ENCODE results near the gene KAT2B.

GRCh38 chr3:20043825-20044224 lies 3.6 kb downstream of the KAT2B start:
- TF ChIP-seq RAD21 (IDR thresholded peaks at IDR 0.05; ENCODE audit: low read depth) (no peak), CTCF (IDR thresholded peaks at IDR 0.05 in 2 of 3, conservative IDR thresholded peaks at IDR 0.05 in 1 of 3; ENCODE audit: borderline replicate concordance in 1 of 3, insufficient read depth in 1 of 3, low read depth in 2 of 3, low read length in 2 of 3) (no peak), POLR2AphosphoS5 (IDR thresholded peaks at IDR 0.05; ENCODE audit: low read depth, low read length) (no peak), POLR2A (IDR thresholded peaks at IDR 0.05; ENCODE audit: borderline replicate concordance, extremely low read depth, insufficient read depth, insufficient read length) (no peak), ZNF274 (IDR thresholded peaks at IDR 0.05; ENCODE audit: low read depth, low read length) (no peak), MAX (IDR thresholded peaks at IDR 0.05) (no peak), YY1 (IDR thresholded peaks at IDR 0.05; ENCODE audit: extremely low read depth, insufficient replicate concordance, low read depth, low read length) (no peak), EZH2phosphoT487 (IDR thresholded peaks at IDR 0.05; ENCODE audit: borderline replicate concordance) (no peak)
- TF ChIP-seq, protein P1, sequence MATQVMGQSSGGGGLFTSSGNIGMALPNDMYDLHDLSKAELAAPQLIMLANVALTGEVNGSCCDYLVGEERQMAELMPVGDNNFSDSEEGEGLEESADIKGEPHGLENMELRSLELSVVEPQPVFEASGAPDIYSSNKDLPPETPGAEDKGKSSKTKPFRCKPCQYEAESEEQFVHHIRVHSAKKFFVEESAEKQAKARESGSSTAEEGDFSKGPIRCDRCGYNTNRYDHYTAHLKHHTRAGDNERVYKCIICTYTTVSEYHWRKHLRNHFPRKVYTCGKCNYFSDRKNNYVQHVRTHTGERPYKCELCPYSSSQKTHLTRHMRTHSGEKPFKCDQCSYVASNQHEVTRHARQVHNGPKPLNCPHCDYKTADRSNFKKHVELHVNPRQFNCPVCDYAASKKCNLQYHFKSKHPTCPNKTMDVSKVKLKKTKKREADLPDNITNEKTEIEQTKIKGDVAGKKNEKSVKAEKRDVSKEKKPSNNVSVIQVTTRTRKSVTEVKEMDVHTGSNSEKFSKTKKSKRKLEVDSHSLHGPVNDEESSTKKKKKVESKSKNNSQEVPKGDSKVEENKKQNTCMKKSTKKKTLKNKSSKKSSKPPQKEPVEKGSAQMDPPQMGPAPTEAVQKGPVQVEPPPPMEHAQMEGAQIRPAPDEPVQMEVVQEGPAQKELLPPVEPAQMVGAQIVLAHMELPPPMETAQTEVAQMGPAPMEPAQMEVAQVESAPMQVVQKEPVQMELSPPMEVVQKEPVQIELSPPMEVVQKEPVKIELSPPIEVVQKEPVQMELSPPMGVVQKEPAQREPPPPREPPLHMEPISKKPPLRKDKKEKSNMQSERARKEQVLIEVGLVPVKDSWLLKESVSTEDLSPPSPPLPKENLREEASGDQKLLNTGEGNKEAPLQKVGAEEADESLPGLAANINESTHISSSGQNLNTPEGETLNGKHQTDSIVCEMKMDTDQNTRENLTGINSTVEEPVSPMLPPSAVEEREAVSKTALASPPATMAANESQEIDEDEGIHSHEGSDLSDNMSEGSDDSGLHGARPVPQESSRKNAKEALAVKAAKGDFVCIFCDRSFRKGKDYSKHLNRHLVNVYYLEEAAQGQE (IDR thresholded peaks at IDR 0.05; ENCODE audit: low read depth): no peak
- TF ChIP-seq, protein P2, sequence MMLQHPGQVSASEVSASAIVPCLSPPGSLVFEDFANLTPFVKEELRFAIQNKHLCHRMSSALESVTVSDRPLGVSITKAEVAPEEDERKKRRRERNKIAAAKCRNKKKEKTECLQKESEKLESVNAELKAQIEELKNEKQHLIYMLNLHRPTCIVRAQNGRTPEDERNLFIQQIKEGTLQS (IDR thresholded peaks at IDR 0.05): no peak
